Adrenal gland (tissue), 12 donors: ENCODE data around the gene TAF3. TPM values are rescaled to one million over a fixed set of nuclear protein-coding genes. Genes with fewer than 3 reads are reported as not detected.
A peak's percentile ranks its signal among the peaks of the same experiment; 100 is the strongest.

ENCODE experiments used
- DNase-seq, 7 donors: peaks; one replicate each; pipeline ENCODE4 v3.0.0-alpha.2; 2019 to 2020
- H3K27ac ChIP-seq, 5 donors: fragments of 200-600 bp; sonication (generic) in 4 of 5; 1 replicate in 3 of 5; 2 replicates in 2 of 5; pipeline versions ENCODE4 v1.5.1 to v1.8.0; 2016 to 2020; ENCODE audit warnings: mild to moderate bottlenecking in 1 of 5
- H3K27me3 ChIP-seq: fragments of 200-600 bp; 2 replicates; pipeline ENCODE4 v1.8.0; 2021
- H3K36me3 ChIP-seq, 2 donors: fragments of 200-600 bp; replicated peaks in 1 of 2; 1 replicate in 1 of 2; 2 replicates in 1 of 2; pipeline versions ENCODE4 v1.5.1 to v1.8.0; 2018 to 2022
- H3K4me1 ChIP-seq, 2 donors: fragments of 200-600 bp; replicated peaks in 1 of 2; 1 replicate in 1 of 2; 2 replicates in 1 of 2; pipeline versions ENCODE4 v1.5.1 to v1.8.0; 2018 to 2021
- H3K4me3 ChIP-seq, 4 donors: fragments of 200-600 bp; sonication (generic) in 3 of 4; one replicate each; pipeline ENCODE4 v1.5.1; 2016 to 2018
- H3K9me3 ChIP-seq, 3 donors: fragments of 200-600 bp; sonication (generic) in 1 of 3; replicated peaks in 1 of 3; 1 replicate in 2 of 3; 2 replicates in 1 of 3; pipeline versions ENCODE4 v1.5.1 to v1.8.0; 2016 to 2021
- POLR2A ChIP-seq, 2 donors: fragments of 450-650 bp; IDR thresholded peaks; one replicate each; pipeline ENCODE4 v1.6.1; 2017; ENCODE audit warnings: antibody characterized with exemption in 2 of 2, mild to moderate bottlenecking in 2 of 2, moderate library complexity in 1 of 2
- WGBS, 4 donors: extraction: QIAGEN DNeasy Blood & Tissue Kit in 2 of 4; methylation state at CpG; one replicate each; pipeline versions ENCODE4 v1.1.5 to v1.1.7; 2013 to 2017; 5-methylcytosine and 5-hydroxymethylcytosine counted together
- intact Hi-C, 2 donors: fragments of 100-400 bp; cut with DNase I; formaldehyde crosslinking; loops; one replicate each; pipeline versions ENCODE4 v1.14.1 to v1.15.0; 2022 to 2023
- polyA plus RNA-seq, 3 donors: library from polyadenylated mRNA; stranded (reverse); fragments of 200-250 nt in 2 of 3; fragments of 350-450 nt in 1 of 3; fragmentation: Illumina TruSeq in 1 of 3; extraction: RNeasy Lipid Tissue Mini Kit (QIAGEN cat#74804) in 1 of 3; gene quantifications; one replicate each; pipeline ENCODE4 v1.2.3, GENCODE V29; 2013 to 2014
- total RNA-seq, 9 donors: library from RNA; depleted of rRNA in 4 of 9; stranded (reverse); fragments of >200 nt in 4 of 9; fragments of 120-200 nt in 1 of 9; fragmentation: NEBNext Ultra II Directional in 1 of 9; extraction: Animal tissue kit (Norgen Biotek cat#: 25700) in 1 of 9; gene quantifications; one replicate each; pipeline versions ENCODE4 v1.1.0 to v1.2.4, GENCODE V29; 2013 to 2023
- TF ChIP-seq, protein P1 (sequence below), 6 experiments: fragments of 450-650 bp in 4 of 6; fragments of 200-600 bp in 2 of 6; sonication (generic) in 1 of 6; IDR thresholded peaks; 1 replicate in 5 of 6; 2 replicates in 1 of 6; pipeline versions ENCODE4 v1.5.1 to v1.8.0; 2016 to 2021; ENCODE audit warnings: antibody characterized with exemption in 6 of 6, mild to moderate bottlenecking in 2 of 6, moderate library complexity in 1 of 6
- donor health status: healthy with polysubstance abuse.
- donor health status: Bipolar disorder and iron deficiency.
- donor health status: DM: yes; HTN: yes; CAD: no.
- donor health status: DM: no; HTN: no; CAD: no.
- donor health status: DM: no; HTN: no; CAD: no.
- donor health status: DM: yes; HTN: yes; CAD: no.

Gene TAF3
- total and polyA plus RNA-seq, 12 donors: 3.5 to 16.6 (median 7.6) TPM

DNA sequence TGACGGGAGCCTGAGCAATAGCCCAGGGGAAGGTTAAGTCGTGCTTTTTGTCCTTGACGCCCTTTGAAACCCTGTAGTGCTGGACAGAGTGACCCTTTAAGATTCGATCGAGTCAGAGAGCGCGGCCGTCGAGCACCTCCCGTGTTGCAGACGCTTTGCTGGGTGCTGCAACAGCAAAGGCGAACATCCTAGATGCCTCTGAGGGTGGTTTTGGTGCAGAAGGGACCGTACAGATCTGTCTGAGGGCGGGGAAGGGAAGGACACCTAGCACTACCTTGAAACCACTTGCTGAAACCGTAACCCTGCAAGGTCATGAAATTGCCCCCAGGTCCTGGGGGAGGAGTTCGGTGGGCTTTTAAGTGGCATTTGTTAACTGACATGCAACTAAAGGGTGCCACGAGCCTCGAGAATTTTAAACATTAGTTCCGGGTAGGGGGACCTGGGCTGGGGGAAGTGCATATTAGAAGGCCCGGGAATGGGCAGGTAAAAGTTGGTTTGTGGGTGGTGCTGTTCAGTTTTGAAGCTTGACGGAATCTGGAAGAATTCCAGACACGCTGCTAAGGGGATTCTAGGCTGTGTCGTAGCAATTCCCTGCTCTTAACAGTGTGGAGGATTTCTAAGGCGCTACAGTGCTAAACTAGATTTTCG is 29.5 kb upstream of the TAF3 start:
- Histone ChIP-seq H3K27me3 (no peaks in the 10 kb centered on the region), H3K27ac (peak overlapping the region; percentile 76 to 95 (median 90)), H3K36me3 (no peaks in the 10 kb centered on the region), H3K4me1 (peaks cover 37 to 65% of the 10 kb centered on the region in 2 donors), H3K4me3 (peak overlapping the region in 3 of 4 donors; percentile 46 to 100 (median 86)), H3K9me3 (no peaks in the 10 kb centered on the region)
- peak in 5 of 7 donors; percentile 17 to 74 (median 31) for DNase-seq
- intact Hi-C loops: no loop called here
- no peak for TF ChIP-seq POLR2A (IDR thresholded peaks at IDR 0.05)
- TF ChIP-seq, protein P1, sequence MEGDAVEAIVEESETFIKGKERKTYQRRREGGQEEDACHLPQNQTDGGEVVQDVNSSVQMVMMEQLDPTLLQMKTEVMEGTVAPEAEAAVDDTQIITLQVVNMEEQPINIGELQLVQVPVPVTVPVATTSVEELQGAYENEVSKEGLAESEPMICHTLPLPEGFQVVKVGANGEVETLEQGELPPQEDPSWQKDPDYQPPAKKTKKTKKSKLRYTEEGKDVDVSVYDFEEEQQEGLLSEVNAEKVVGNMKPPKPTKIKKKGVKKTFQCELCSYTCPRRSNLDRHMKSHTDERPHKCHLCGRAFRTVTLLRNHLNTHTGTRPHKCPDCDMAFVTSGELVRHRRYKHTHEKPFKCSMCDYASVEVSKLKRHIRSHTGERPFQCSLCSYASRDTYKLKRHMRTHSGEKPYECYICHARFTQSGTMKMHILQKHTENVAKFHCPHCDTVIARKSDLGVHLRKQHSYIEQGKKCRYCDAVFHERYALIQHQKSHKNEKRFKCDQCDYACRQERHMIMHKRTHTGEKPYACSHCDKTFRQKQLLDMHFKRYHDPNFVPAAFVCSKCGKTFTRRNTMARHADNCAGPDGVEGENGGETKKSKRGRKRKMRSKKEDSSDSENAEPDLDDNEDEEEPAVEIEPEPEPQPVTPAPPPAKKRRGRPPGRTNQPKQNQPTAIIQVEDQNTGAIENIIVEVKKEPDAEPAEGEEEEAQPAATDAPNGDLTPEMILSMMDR (IDR thresholded peaks at IDR 0.05): no peak
- 1 to 5% (median 3%) methylated on average over 15 to 25 of the region's 25 CpGs for WGBS, 4 donors

DNA sequence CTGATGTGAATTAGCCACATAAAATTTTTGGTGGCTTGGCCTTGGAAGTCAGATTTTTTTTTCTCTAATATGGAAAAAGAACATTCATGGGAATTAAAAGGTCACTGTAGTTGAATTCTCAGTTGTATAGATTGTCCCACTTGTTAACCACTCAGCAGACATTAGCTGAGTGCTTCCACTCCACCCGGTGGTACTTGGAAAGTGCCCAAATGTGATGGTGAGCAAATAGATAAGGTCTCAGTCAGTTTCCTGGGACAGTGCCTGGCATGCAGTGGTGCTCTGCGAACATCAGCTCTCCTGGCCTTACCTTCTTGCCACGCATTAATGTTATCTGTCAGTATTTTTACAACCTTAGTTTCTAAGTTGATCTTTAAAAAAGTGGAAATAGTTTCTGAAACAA is 28.9 kb upstream of the TAF3 start:
- peak in 6 of 7 donors; percentile 38 to 76 (median 53) for DNase-seq
- no peaks in the 10 kb centered on the region for H3K36me3 ChIP-seq
- H3K4me1 ChIP-seq: peaks cover 43 to 71% of the 10 kb centered on the region in 2 donors
- TF ChIP-seq POLR2A (IDR thresholded peaks at IDR 0.05): no peak
- TF ChIP-seq, protein P1 (IDR thresholded peaks at IDR 0.05): no peak
- H3K27ac ChIP-seq: peak overlapping the region in 3 of 5 donors; percentile 90 to 95 (median 91)
- 16 to 31% (median 25%) methylated on average over 3 of the region's 3 CpGs for WGBS, 4 donors
- H3K4me3 ChIP-seq: peak overlapping the region in 2 of 4 donors; percentile 46 to 86
- no peaks in the 10 kb centered on the region for H3K9me3 ChIP-seq
- no peaks in the 10 kb centered on the region for H3K27me3 ChIP-seq
- intact Hi-C loops: no loop called here

DNA sequence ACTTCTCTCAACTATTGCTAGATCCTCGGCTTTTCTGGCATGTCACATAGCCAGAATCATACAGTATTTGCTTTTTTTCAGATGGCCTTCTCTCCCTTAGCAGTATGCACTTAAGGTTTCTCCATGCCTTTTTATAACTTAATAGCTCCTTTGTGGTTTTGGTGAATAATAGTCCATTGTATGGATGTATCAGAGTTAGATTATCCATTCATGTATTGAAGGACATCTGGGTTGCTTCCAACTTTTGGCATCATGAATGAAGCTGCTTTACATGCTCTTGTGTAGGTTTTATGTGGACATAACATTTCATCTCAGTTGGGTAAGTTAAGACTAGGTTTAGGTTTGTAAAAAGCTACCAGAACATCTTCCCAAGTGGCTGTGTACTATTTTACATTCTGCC is 25.8 kb upstream of the TAF3 start:
- intact Hi-C loops: no loop called here
- H3K9me3 ChIP-seq: no peaks in the 10 kb centered on the region
- no peak overlapping the region for H3K4me3 ChIP-seq
- no peak for TF ChIP-seq POLR2A (IDR thresholded peaks at IDR 0.05)
- TF ChIP-seq, protein P1 (IDR thresholded peaks at IDR 0.05): no peak
- H3K27ac ChIP-seq: no peak overlapping the region
- no peak for DNase-seq
- WGBS, 4 donors: 72 to 79% (median 73%) methylated on average over 1 of the region's 1 CpG
- no peaks in the 10 kb centered on the region for H3K27me3 ChIP-seq
- H3K4me1 ChIP-seq: peaks cover 43 to 87% of the 10 kb centered on the region in 2 donors
- peaks cover 0 to 8% of the 10 kb centered on the region in 2 donors for H3K36me3 ChIP-seq

DNA sequence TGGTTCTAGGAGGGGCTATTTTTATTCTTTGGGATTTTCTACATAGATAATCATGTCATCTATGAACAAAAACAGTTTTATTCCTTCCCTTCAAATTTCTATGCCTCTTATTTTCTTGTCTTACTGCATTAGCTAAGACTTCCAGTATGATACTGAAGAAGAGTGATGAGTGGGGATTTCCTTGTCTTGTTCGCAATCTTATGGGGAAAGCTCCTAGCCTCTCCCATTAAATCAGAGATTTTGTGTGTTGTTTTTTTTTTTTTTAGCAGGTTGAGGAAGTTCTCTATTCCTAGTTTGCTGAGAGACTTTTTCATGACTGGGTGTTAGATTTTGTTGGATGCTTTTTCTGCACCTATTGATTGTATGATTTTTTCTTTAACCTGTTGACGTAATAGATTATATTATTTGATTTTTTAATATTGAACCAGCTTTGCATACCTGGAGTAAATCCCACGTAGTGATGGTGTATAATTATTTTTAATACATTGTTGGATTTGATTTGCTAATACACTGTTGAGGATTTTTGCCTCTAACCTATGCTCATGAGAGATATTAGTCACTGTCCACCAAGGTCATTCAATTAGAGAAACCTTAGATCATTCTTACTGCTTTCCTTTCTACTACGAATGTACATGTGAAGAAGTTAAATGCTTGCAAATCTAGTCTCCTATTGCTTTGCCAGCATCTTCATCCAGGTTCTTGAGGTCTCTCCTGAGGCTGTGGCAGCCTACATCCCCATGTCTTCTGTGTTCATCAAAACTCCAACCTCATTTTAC is 23.9 kb upstream of the TAF3 start:
- peak overlapping the region; percentile 67 to 93 (median 71) for H3K27ac ChIP-seq
- peak in 1 of 2 donors; percentile 39 for TF ChIP-seq POLR2A (IDR thresholded peaks at IDR 0.05)
- TF ChIP-seq, protein P1 (IDR thresholded peaks at IDR 0.05): no peak
- DNase-seq: no peak
- WGBS, 4 donors: 48 to 60% (median 54%) methylated on average over 4 of the region's 4 CpGs
- H3K9me3 ChIP-seq: no peaks in the 10 kb centered on the region
- no peaks in the 10 kb centered on the region for H3K27me3 ChIP-seq
- H3K4me1 ChIP-seq: peaks cover 44 to 95% of the 10 kb centered on the region in 2 donors
- no peak overlapping the region for H3K4me3 ChIP-seq
- intact Hi-C loops: no loop called here
- H3K36me3 ChIP-seq: peaks cover 0 to 20% of the 10 kb centered on the region in 2 donors
